ENCODE data around the gene CADPS.

Gene CADPS

DNA sequence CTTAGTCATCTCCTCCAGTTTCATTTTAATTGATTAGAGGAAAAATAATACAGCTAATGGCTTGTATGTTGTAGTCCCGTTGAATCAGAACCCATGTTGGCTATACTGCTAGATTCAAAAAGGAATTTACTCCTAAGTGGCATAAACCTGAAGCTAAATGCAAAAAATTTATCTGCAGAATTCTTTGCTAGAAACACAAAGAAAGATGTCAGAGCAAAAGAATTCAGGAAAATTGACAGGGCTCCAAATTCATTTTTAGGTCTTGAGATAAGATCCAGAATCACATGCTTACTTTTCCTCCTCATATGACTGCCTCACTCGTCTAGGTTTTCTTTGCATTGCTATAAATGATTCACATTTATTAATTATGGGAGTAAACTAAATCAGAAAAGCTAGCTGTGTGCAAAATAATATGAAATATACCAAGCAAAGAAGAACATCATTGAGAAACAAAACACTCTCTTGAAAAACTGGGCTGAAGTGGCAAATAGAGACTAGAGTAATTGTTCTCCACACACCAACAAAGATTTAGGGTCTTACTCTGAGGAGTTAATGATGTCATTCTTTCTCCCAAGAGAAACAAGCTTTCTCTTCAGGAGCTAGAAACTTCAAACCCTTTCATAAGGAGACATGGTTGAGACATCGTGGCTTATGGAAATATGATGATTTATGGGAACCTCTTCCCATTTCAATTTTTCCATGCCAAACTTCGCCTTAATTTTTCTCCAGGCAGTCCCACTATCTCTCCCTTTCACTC lies 407.1 kb downstream of the CADPS start:
- ATAC-seq = no peak; the same call in 2 of the 3 replicates
- TF ChIP-seq ISL1 (CRISPR knock-in tag; IDR thresholded peaks at IDR 0.05) (peak; percentile 82), ZNF565 (CRISPR knock-in tag; conservative IDR thresholded peaks at IDR 0.05; ENCODE audit: low read depth) (no peak), ZFP3 (CRISPR knock-in tag; IDR thresholded peaks at IDR 0.05) (0 out of 2 replicates have a peak, but pooled peaks have one; percentile 10), TCF4 (CRISPR knock-in tag; IDR thresholded peaks at IDR 0.05; ENCODE audit: borderline replicate concordance) (no peak)
- TF ChIP-seq, protein P1, sequence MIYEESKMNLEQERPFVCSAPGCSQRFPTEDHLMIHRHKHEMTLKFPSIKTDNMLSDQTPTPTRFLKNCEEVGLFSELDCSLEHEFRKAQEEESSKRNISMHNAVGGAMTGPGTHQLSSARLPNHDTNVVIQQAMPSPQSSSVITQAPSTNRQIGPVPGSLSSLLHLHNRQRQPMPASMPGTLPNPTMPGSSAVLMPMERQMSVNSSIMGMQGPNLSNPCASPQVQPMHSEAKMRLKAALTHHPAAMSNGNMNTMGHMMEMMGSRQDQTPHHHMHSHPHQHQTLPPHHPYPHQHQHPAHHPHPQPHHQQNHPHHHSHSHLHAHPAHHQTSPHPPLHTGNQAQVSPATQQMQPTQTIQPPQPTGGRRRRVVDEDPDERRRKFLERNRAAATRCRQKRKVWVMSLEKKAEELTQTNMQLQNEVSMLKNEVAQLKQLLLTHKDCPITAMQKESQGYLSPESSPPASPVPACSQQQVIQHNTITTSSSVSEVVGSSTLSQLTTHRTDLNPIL (CRISPR knock-in tag; IDR thresholded peaks at IDR 0.05; ENCODE audit: low read depth) = peak; percentile 69; the same call in 1 of the 2 replicates

DNA sequence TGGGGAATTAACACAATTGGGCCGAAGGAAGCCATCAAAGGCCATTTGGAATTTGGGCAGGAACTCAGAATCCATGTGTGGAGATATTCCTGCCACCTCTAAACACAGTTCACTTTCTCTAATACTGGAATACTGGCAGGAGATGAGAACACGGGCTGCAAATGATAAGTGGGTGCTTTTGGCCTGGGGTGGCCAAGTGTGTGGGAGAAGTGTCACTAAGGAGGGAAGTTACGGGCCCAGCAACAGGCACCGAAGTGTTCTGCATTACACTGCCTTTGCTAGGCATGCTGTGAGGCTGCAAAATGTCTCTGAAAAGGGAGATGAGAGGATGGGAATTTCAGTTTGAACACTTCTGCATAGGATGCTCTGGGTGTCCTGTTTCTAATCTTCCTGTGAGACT lies 412.4 kb downstream of the CADPS start:
- ATAC-seq = no peak
- TF ChIP-seq, protein P2, sequence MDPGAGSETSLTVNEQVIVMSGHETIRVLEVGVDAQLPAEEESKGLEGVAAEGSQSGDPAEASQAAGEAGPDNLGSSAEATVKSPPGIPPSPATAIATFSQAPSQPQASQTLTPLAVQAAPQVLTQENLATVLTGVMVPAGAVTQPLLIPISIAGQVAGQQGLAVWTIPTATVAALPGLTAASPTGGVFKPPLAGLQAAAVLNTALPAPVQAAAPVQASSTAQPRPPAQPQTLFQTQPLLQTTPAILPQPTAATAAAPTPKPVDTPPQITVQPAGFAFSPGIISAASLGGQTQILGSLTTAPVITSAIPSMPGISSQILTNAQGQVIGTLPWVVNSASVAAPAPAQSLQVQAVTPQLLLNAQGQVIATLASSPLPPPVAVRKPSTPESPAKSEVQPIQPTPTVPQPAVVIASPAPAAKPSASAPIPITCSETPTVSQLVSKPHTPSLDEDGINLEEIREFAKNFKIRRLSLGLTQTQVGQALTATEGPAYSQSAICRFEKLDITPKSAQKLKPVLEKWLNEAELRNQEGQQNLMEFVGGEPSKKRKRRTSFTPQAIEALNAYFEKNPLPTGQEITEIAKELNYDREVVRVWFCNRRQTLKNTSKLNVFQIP (CRISPR knock-in tag; IDR thresholded peaks at IDR 0.05; ENCODE audit: borderline replicate concordance, low read depth) = no peak
- no peak for TF ChIP-seq ZFP30 (CRISPR knock-in tag; IDR thresholded peaks at IDR 0.05)

DNA sequence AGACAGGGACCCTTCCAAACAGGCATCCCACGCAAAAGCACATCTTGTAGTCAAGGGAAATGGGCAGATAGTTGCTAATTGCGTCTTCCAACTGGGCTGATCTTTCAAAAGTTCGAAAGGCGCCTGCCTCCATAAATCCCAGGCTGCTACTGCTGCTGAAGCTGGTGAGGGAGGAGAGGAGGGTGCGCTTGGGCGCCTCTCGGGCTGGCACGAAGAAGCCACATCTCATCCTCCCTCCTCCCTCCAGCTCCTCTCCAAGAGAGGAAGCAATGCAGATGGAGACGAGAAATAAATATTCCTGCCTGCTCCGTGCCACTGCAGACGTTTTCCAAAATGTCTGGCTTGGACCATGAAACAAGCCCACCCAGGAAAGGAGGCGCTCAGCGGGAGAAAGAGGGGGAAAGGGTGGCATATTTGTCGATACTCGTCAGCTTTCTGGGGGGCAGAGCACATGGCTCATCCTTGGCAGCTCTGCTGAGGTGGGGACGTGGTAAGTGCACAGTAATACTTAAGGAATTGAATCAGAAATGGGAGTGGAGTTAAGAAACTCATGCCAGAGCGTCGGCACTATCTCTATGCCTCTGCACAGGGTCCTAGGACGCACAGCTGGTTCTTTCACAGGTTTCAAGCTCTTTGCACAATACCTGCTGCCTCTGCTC lies 413.0 kb downstream of the CADPS start:
- ATAC-seq = no peak
- TF ChIP-seq, protein P3, sequence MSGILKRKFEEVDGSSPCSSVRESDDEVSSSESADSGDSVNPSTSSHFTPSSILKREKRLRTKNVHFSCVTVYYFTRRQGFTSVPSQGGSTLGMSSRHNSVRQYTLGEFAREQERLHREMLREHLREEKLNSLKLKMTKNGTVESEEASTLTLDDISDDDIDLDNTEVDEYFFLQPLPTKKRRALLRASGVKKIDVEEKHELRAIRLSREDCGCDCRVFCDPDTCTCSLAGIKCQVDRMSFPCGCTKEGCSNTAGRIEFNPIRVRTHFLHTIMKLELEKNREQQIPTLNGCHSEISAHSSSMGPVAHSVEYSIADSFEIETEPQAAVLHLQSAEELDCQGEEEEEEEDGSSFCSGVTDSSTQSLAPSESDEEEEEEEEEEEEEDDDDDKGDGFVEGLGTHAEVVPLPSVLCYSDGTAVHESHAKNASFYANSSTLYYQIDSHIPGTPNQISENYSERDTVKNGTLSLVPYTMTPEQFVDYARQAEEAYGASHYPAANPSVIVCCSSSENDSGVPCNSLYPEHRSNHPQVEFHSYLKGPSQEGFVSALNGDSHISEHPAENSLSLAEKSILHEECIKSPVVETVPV (CRISPR knock-in tag; IDR thresholded peaks at IDR 0.05) = no peak
- TF ChIP-seq ZNF565 (CRISPR knock-in tag; conservative IDR thresholded peaks at IDR 0.05; ENCODE audit: low read depth) (no peak), ZNF70 (CRISPR knock-in tag; IDR thresholded peaks at IDR 0.05) (no peak), ISL1 (CRISPR knock-in tag; IDR thresholded peaks at IDR 0.05) (no peak), ESRRG (CRISPR knock-in tag; IDR thresholded peaks at IDR 0.05) (no peak), GLIS3 (CRISPR knock-in tag; IDR thresholded peaks at IDR 0.05) (no peak), ZC3H10 (CRISPR knock-in tag; IDR thresholded peaks at IDR 0.05) (no peak)

DNA sequence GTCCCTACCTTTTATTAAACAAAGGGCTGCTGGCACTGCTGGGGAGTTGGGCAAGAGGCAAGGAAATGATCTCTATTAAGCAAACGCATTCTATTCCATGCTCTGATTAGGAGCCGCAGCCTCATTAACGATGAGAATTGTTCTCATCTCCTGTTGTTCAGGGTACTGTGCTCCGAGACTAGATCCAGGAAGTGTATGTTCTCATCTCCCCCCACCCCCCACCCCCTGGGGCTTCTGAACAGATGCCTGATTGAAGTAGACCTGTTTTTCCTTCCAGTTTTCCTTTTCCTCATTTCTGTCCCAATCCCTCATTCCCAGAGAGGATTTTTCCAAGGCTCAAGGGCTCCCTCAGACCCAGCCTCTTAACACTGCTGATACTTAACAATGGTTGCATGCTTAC lies 420.3 kb downstream of the CADPS start:
- TF ChIP-seq, protein P2 (CRISPR knock-in tag; IDR thresholded peaks at IDR 0.05; ENCODE audit: borderline replicate concordance, low read depth) = no peak
- TF ChIP-seq, protein P4, sequence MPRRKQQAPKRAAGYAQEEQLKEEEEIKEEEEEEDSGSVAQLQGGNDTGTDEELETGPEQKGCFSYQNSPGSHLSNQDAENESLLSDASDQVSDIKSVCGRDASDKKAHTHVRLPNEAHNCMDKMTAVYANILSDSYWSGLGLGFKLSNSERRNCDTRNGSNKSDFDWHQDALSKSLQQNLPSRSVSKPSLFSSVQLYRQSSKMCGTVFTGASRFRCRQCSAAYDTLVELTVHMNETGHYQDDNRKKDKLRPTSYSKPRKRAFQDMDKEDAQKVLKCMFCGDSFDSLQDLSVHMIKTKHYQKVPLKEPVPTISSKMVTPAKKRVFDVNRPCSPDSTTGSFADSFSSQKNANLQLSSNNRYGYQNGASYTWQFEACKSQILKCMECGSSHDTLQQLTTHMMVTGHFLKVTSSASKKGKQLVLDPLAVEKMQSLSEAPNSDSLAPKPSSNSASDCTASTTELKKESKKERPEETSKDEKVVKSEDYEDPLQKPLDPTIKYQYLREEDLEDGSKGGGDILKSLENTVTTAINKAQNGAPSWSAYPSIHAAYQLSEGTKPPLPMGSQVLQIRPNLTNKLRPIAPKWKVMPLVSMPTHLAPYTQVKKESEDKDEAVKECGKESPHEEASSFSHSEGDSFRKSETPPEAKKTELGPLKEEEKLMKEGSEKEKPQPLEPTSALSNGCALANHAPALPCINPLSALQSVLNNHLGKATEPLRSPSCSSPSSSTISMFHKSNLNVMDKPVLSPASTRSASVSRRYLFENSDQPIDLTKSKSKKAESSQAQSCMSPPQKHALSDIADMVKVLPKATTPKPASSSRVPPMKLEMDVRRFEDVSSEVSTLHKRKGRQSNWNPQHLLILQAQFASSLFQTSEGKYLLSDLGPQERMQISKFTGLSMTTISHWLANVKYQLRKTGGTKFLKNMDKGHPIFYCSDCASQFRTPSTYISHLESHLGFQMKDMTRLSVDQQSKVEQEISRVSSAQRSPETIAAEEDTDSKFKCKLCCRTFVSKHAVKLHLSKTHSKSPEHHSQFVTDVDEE (CRISPR knock-in tag; IDR thresholded peaks at IDR 0.05) = no peak
- no peak for TF ChIP-seq ZNF8 (CRISPR knock-in tag; IDR thresholded peaks at IDR 0.05)
- no peak for TF ChIP-seq ZNF70 (CRISPR knock-in tag; IDR thresholded peaks at IDR 0.05)
- no peak for TF ChIP-seq ZFP30 (CRISPR knock-in tag; IDR thresholded peaks at IDR 0.05)
- no peak for TF ChIP-seq OSR1 (CRISPR knock-in tag; IDR thresholded peaks at IDR 0.05)
- TF ChIP-seq TCF4 (CRISPR knock-in tag; IDR thresholded peaks at IDR 0.05; ENCODE audit: borderline replicate concordance) = no peak
- TF ChIP-seq ISL1 (CRISPR knock-in tag; IDR thresholded peaks at IDR 0.05) = no peak
- no peak for TF ChIP-seq CSDC2 (CRISPR knock-in tag; IDR thresholded peaks at IDR 0.05)
- no peak for TF ChIP-seq RARB (CRISPR knock-in tag; IDR thresholded peaks at IDR 0.05)
- no peak for TF ChIP-seq ESRRG (CRISPR knock-in tag; IDR thresholded peaks at IDR 0.05)
- no peak for TF ChIP-seq BACH2 (CRISPR knock-in tag; IDR thresholded peaks at IDR 0.05; ENCODE audit: borderline replicate concordance)
- TF ChIP-seq, protein P1 (CRISPR knock-in tag; IDR thresholded peaks at IDR 0.05; ENCODE audit: low read depth) = no peak
- no peak for TF ChIP-seq TOX (CRISPR knock-in tag; IDR thresholded peaks at IDR 0.05; ENCODE audit: borderline replicate concordance)
- no peak for ATAC-seq
